NCI-H1930 (cell line): Measurements from ENCODE around the gene TFEB.

Experiments used
- DNase-seq, 2 experiments: peaks; one replicate each; lab custom pipeline; 2025; lab: John Stamatoyannopoulos, UW

TFEB gene

GRCh38 chr6:41690541-41691330, 44.7 kb downstream of the TFEB start:
- no peak for DNase-seq

GRCh38 chr6:41689171-41690008, 46.0 kb downstream of the TFEB start:
- DNase-seq = no peak

- no peak for DNase-seq
These were observed 47.0 kb downstream of the TFEB start for GRCh38 chr6:41688256-41688965.

- DNase-seq = no peak
These were observed 47.8 kb downstream of the TFEB start for GRCh38 chr6:41687501-41688175.

- DNase-seq = no peak
These were observed 49.6 kb downstream of the TFEB start for GRCh38 chr6:41685641-41686380.

- DNase-seq = no peak
These were observed 50.9 kb downstream of the TFEB start for GRCh38 chr6:41684311-41685180.

GRCh38 chr6:41683523-41684310, 51.7 kb downstream of the TFEB start:
- peak; percentile 16 to 64 for DNase-seq

- no peak for DNase-seq
These were observed 52.2 kb downstream of the TFEB start for GRCh38 chr6:41683273-41683522.

GRCh38 chr6:41682497-41683272, 52.7 kb downstream of the TFEB start:
- no peak for DNase-seq

- DNase-seq = peak; percentile 54 to 68
These were observed 53.3 kb downstream of the TFEB start for GRCh38 chr6:41682056-41682477.

- no peak for DNase-seq
These were observed 55.0 kb downstream of the TFEB start for GRCh38 chr6:41680182-41680965.

GRCh38 chr6:41679696-41680095, 55.7 kb downstream of the TFEB start:
- DNase-seq = no peak

GRCh38 chr6:41678511-41679084, 56.8 kb downstream of the TFEB start:
- no peak for DNase-seq

- no peak for DNase-seq
These were observed 58.1 kb downstream of the TFEB start for GRCh38 chr6:41677124-41677921.

- no peak for DNase-seq
These were observed 59.0 kb downstream of the TFEB start for GRCh38 chr6:41676431-41676830.

- no peak for DNase-seq
These were observed 59.4 kb downstream of the TFEB start for GRCh38 chr6:41675992-41676391.
